ENCODE data around the gene JMJD8.

DNA sequence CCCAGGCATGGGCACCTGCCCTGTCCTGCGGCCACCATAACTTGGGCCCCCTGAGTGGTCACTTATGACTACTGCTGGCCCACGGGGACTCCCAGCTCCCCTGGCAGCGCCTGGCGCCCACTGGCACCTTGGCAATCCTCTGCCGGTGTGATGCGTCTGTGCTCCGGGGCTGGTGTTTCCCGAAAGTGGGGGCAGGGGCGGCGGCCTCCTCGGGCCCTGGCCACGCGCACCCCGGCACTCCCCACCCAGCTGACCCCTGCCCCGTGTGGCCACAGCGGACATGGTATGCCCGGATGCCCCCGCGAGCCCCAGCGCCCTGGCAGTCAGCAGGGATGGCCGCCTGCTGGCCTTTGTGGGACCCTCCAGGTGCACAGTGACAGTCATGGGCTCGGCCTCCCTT, 26.6 kb downstream of the JMJD8 start:
- TF ChIP-seq, protein P1, sequence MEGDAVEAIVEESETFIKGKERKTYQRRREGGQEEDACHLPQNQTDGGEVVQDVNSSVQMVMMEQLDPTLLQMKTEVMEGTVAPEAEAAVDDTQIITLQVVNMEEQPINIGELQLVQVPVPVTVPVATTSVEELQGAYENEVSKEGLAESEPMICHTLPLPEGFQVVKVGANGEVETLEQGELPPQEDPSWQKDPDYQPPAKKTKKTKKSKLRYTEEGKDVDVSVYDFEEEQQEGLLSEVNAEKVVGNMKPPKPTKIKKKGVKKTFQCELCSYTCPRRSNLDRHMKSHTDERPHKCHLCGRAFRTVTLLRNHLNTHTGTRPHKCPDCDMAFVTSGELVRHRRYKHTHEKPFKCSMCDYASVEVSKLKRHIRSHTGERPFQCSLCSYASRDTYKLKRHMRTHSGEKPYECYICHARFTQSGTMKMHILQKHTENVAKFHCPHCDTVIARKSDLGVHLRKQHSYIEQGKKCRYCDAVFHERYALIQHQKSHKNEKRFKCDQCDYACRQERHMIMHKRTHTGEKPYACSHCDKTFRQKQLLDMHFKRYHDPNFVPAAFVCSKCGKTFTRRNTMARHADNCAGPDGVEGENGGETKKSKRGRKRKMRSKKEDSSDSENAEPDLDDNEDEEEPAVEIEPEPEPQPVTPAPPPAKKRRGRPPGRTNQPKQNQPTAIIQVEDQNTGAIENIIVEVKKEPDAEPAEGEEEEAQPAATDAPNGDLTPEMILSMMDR (conservative IDR thresholded peaks at IDR 0.05 in 1 of 2, IDR thresholded peaks at IDR 0.05 in 1 of 2; ENCODE audit: low read depth in 1 of 2, low read length in 2 of 2) = no peak
- TF ChIP-seq EZH2 (IDR thresholded peaks at IDR 0.05; ENCODE audit: low read length, missing control alignments) = no peak
